Measurements from ENCODE around the gene ADPGK.
"Not testable (repeated sequence)": the region's sequence is repeated elsewhere in the genome, so short reads cannot be mapped to it uniquely, and the experiment has no call there.

The ADPGK gene

GRCh38 chr15:72749700-72750099 is 33.9 kb downstream of the ADPGK start:
- Histone ChIP-seq H3K4me1 (ENCODE audit: control insufficient read depth, insufficient read depth, low read length) (no peaks in the 10 kb centered on the region), H3K36me3 (ENCODE audit: control insufficient read depth, insufficient read depth, low read length) (peaks cover 33% of the 10 kb centered on the region), H3K9ac (ENCODE audit: low read depth, low read length) (no peak overlapping the region), H3K9me3 (ENCODE audit: control insufficient read depth, insufficient read depth, low read length) (no peaks in the 10 kb centered on the region), H3K4me3 (ENCODE audit: low read depth, low read length) (no peak overlapping the region), H3K27me3 (ENCODE audit: control insufficient read depth, insufficient read depth, low read length) (no peaks in the 10 kb centered on the region), H3K27ac (ENCODE audit: low read depth, low read length) (no peak overlapping the region)

GRCh38 chr15:72740219-72740618 is 43.3 kb downstream of the ADPGK start:
- H3K9ac ChIP-seq (ENCODE audit: low read depth, low read length), result no peak overlapping the region
- peaks cover 48% of the 10 kb centered on the region for H3K36me3 ChIP-seq (ENCODE audit: control insufficient read depth, insufficient read depth, low read length)
- H3K27me3 ChIP-seq (ENCODE audit: control insufficient read depth, insufficient read depth, low read length), result no peaks in the 10 kb centered on the region
- H3K4me1 ChIP-seq (ENCODE audit: control insufficient read depth, insufficient read depth, low read length), result no peaks in the 10 kb centered on the region
- no peak overlapping the region for H3K27ac ChIP-seq (ENCODE audit: low read depth, low read length)
- no peak overlapping the region for H3K4me3 ChIP-seq (ENCODE audit: low read depth, low read length)
- H3K9me3 ChIP-seq (ENCODE audit: control insufficient read depth, insufficient read depth, low read length), result no peaks in the 10 kb centered on the region

- no peak overlapping the region for H3K9ac ChIP-seq (ENCODE audit: low read depth, low read length)
- no peak overlapping the region for H3K27ac ChIP-seq (ENCODE audit: low read depth, low read length)
- H3K4me1 ChIP-seq (ENCODE audit: control insufficient read depth, insufficient read depth, low read length), result no peaks in the 10 kb centered on the region
- H3K36me3 ChIP-seq (ENCODE audit: control insufficient read depth, insufficient read depth, low read length), result peaks cover 62% of the 10 kb centered on the region
- no peaks in the 10 kb centered on the region for H3K9me3 ChIP-seq (ENCODE audit: control insufficient read depth, insufficient read depth, low read length)
- H3K27me3 ChIP-seq (ENCODE audit: control insufficient read depth, insufficient read depth, low read length), result no peaks in the 10 kb centered on the region
- no peak overlapping the region for H3K4me3 ChIP-seq (ENCODE audit: low read depth, low read length)
Measured at GRCh38 chr15:72737723-72738122, 45.8 kb downstream of the ADPGK start.

- H3K4me3 ChIP-seq (ENCODE audit: low read depth, low read length), result no peak overlapping the region
- H3K4me1 ChIP-seq (ENCODE audit: control insufficient read depth, insufficient read depth, low read length), result no peaks in the 10 kb centered on the region
- H3K36me3 ChIP-seq (ENCODE audit: control insufficient read depth, insufficient read depth, low read length), result peaks cover 68% of the 10 kb centered on the region
- no peaks in the 10 kb centered on the region for H3K27me3 ChIP-seq (ENCODE audit: control insufficient read depth, insufficient read depth, low read length)
- H3K9ac ChIP-seq (ENCODE audit: low read depth, low read length), result no peak overlapping the region
- H3K27ac ChIP-seq (ENCODE audit: low read depth, low read length), result no peak overlapping the region
- H3K9me3 ChIP-seq (ENCODE audit: control insufficient read depth, insufficient read depth, low read length), result no peaks in the 10 kb centered on the region
Measured at GRCh38 chr15:72737061-72737460, 46.5 kb downstream of the ADPGK start.

GRCh38 chr15:72735111-72735510 is 48.4 kb downstream of the ADPGK start:
- H3K9ac ChIP-seq (ENCODE audit: low read depth, low read length), result no peak overlapping the region
- H3K9me3 ChIP-seq (ENCODE audit: control insufficient read depth, insufficient read depth, low read length), result no peaks in the 10 kb centered on the region
- H3K27me3 ChIP-seq (ENCODE audit: control insufficient read depth, insufficient read depth, low read length), result no peaks in the 10 kb centered on the region
- H3K4me3 ChIP-seq (ENCODE audit: low read depth, low read length), result no peak overlapping the region
- no peaks in the 10 kb centered on the region for H3K4me1 ChIP-seq (ENCODE audit: control insufficient read depth, insufficient read depth, low read length)
- no peak overlapping the region for H3K27ac ChIP-seq (ENCODE audit: low read depth, low read length)
- peaks cover 79% of the 10 kb centered on the region for H3K36me3 ChIP-seq (ENCODE audit: control insufficient read depth, insufficient read depth, low read length)

- Histone ChIP-seq H3K4me1 (ENCODE audit: control insufficient read depth, insufficient read depth, low read length) (no peaks in the 10 kb centered on the region), H3K27ac (ENCODE audit: low read depth, low read length) (no peak overlapping the region), H3K9me3 (ENCODE audit: control insufficient read depth, insufficient read depth, low read length) (no peaks in the 10 kb centered on the region), H3K4me3 (ENCODE audit: low read depth, low read length) (no peak overlapping the region), H3K9ac (ENCODE audit: low read depth, low read length) (no peak overlapping the region), H3K36me3 (ENCODE audit: control insufficient read depth, insufficient read depth, low read length) (peaks cover 73% of the 10 kb centered on the region), H3K27me3 (ENCODE audit: control insufficient read depth, insufficient read depth, low read length) (no peaks in the 10 kb centered on the region)
Measured at GRCh38 chr15:72733941-72734738, 49.4 kb downstream of the ADPGK start.

GRCh38 chr15:72732516-72732915 is 51.0 kb downstream of the ADPGK start:
- Histone ChIP-seq H3K27me3 (ENCODE audit: control insufficient read depth, insufficient read depth, low read length) (no peaks in the 10 kb centered on the region), H3K9me3 (ENCODE audit: control insufficient read depth, insufficient read depth, low read length) (no peaks in the 10 kb centered on the region), H3K4me1 (ENCODE audit: control insufficient read depth, insufficient read depth, low read length) (no peaks in the 10 kb centered on the region; the same call in 1 of the 2 replicates), H3K27ac (ENCODE audit: low read depth, low read length) (no peak overlapping the region), H3K36me3 (ENCODE audit: control insufficient read depth, insufficient read depth, low read length) (peaks cover 62% of the 10 kb centered on the region), H3K4me3 (ENCODE audit: low read depth, low read length) (no peak overlapping the region), H3K9ac (ENCODE audit: low read depth, low read length) (no peak overlapping the region)

GRCh38 chr15:72732086-72732485 is 51.5 kb downstream of the ADPGK start:
- H3K36me3 ChIP-seq (ENCODE audit: control insufficient read depth, insufficient read depth, low read length), result peaks cover 62% of the 10 kb centered on the region
- no peaks in the 10 kb centered on the region for H3K9me3 ChIP-seq (ENCODE audit: control insufficient read depth, insufficient read depth, low read length)
- no peak overlapping the region for H3K4me3 ChIP-seq (ENCODE audit: low read depth, low read length)
- no peaks in the 10 kb centered on the region for H3K27me3 ChIP-seq (ENCODE audit: control insufficient read depth, insufficient read depth, low read length)
- H3K4me1 ChIP-seq (ENCODE audit: control insufficient read depth, insufficient read depth, low read length), result no peaks in the 10 kb centered on the region; the same call in 1 of the 2 replicates
- H3K27ac ChIP-seq (ENCODE audit: low read depth, low read length), result no peak overlapping the region
- H3K9ac ChIP-seq (ENCODE audit: low read depth, low read length), result no peak overlapping the region

- no peak overlapping the region for H3K4me3 ChIP-seq (ENCODE audit: low read depth, low read length)
- H3K27ac ChIP-seq (ENCODE audit: low read depth, low read length), result no peak overlapping the region
- no peak overlapping the region for H3K9ac ChIP-seq (ENCODE audit: low read depth, low read length)
- H3K36me3 ChIP-seq (ENCODE audit: control insufficient read depth, insufficient read depth, low read length), result peaks cover 40% of the 10 kb centered on the region
- no peaks in the 10 kb centered on the region for H3K9me3 ChIP-seq (ENCODE audit: control insufficient read depth, insufficient read depth, low read length)
- H3K27me3 ChIP-seq (ENCODE audit: control insufficient read depth, insufficient read depth, low read length), result no peaks in the 10 kb centered on the region
- H3K4me1 ChIP-seq (ENCODE audit: control insufficient read depth, insufficient read depth, low read length), result no peaks in the 10 kb centered on the region; the same call in 1 of the 2 replicates
Measured at GRCh38 chr15:72728821-72729220, 54.7 kb downstream of the ADPGK start.

GRCh38 chr15:72728249-72728648 is 55.3 kb downstream of the ADPGK start:
- H3K4me3 ChIP-seq (ENCODE audit: low read depth, low read length); H3K27ac ChIP-seq (ENCODE audit: low read depth, low read length); H3K4me1 ChIP-seq (ENCODE audit: control insufficient read depth, insufficient read depth, low read length); H3K27me3 ChIP-seq (ENCODE audit: control insufficient read depth, insufficient read depth, low read length); H3K9ac ChIP-seq (ENCODE audit: low read depth, low read length); H3K9me3 ChIP-seq (ENCODE audit: control insufficient read depth, insufficient read depth, low read length): not testable (repeated sequence)
- peaks cover 39% of the 10 kb centered on the region for H3K36me3 ChIP-seq (ENCODE audit: control insufficient read depth, insufficient read depth, low read length)

GRCh38 chr15:72727154-72727553 is 56.4 kb downstream of the ADPGK start:
- Histone ChIP-seq H3K4me3 (ENCODE audit: low read depth, low read length) (no peak overlapping the region), H3K9me3 (ENCODE audit: control insufficient read depth, insufficient read depth, low read length) (no peaks in the 10 kb centered on the region), H3K9ac (ENCODE audit: low read depth, low read length) (no peak overlapping the region), H3K27ac (ENCODE audit: low read depth, low read length) (no peak overlapping the region), H3K36me3 (ENCODE audit: control insufficient read depth, insufficient read depth, low read length) (peaks cover 35% of the 10 kb centered on the region), H3K4me1 (ENCODE audit: control insufficient read depth, insufficient read depth, low read length) (no peaks in the 10 kb centered on the region; the same call in 1 of the 2 replicates), H3K27me3 (ENCODE audit: control insufficient read depth, insufficient read depth, low read length) (no peaks in the 10 kb centered on the region)

Data from HUES48 (cell line).